Measurements from ENCODE around the gene CDH2. TPM values are rescaled to one million over a fixed set of nuclear protein-coding genes. Genes with fewer than 3 reads are reported as not detected.

The CDH2 gene
- total and polyA plus RNA-seq, 9 donors: 2.9 to 78.3 (median 11.2) TPM

- no peaks in the 10 kb centered on the region for H3K9me3 ChIP-seq
- 2 to 4% (median 2%) methylated on average over 32 to 53 of the region's 53 CpGs for WGBS, 3 donors
- H3K4me3 ChIP-seq: peak overlapping the region; percentile 39
- no peaks in the 10 kb centered on the region for H3K27me3 ChIP-seq
- H3K27ac ChIP-seq: no peak overlapping the region
- no peaks in the 10 kb centered on the region for H3K36me3 ChIP-seq
- peak in 3 of 5 donors; percentile 26 to 54 (median 41) for DNase-seq
- peaks cover 4% of the 10 kb centered on the region for H3K4me1 ChIP-seq (ENCODE audit: insufficient read depth)
- intact Hi-C loops (cut with DNase I): no loop called here
- no peak for TF ChIP-seq POLR2A (IDR thresholded peaks at IDR 0.05)
- TF ChIP-seq EP300 (IDR thresholded peaks at IDR 0.05): no peak
- TF ChIP-seq, protein P1, sequence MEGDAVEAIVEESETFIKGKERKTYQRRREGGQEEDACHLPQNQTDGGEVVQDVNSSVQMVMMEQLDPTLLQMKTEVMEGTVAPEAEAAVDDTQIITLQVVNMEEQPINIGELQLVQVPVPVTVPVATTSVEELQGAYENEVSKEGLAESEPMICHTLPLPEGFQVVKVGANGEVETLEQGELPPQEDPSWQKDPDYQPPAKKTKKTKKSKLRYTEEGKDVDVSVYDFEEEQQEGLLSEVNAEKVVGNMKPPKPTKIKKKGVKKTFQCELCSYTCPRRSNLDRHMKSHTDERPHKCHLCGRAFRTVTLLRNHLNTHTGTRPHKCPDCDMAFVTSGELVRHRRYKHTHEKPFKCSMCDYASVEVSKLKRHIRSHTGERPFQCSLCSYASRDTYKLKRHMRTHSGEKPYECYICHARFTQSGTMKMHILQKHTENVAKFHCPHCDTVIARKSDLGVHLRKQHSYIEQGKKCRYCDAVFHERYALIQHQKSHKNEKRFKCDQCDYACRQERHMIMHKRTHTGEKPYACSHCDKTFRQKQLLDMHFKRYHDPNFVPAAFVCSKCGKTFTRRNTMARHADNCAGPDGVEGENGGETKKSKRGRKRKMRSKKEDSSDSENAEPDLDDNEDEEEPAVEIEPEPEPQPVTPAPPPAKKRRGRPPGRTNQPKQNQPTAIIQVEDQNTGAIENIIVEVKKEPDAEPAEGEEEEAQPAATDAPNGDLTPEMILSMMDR (IDR thresholded peaks at IDR 0.05): no peak
These were observed 1.6 kb downstream of the CDH2 start for GRCh38 chr18:28175150-28175929.

DNA sequence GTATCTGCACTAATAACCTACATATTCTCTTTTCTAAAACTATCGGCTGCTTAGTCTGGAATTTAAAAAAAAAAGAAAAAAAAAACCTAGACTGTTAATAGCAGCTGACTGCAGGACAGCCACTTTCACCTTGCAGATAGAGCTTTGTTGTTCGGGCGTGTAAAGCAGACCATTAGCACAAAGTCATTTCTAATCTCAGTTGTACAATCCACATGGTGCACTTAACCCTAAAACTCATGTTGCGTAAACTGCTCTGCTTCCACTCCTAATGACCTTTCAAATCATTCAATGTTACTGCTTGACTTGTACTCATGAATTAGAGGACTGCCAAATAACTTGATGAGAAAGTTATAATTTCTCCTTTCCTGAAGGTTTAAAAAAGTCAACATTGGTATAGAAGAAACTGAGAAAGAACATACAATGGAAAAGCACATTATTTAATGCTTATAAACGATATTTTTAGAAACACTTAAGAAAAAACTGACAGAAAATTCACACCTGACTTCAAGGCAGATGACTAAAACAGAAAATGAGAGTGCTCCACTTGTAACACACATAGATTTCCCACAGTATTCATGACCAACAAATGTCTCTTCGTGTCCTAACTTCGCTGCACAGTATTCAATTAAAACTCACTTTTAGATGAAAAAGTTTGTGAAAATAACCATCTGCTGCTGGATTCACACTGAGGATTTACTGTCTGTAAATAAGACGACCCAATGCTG, 2.6 kb downstream of the CDH2 start:
- no peak overlapping the region for H3K27ac ChIP-seq
- no peaks in the 10 kb centered on the region for H3K27me3 ChIP-seq
- H3K4me3 ChIP-seq: no peak overlapping the region
- TF ChIP-seq, protein P1 (IDR thresholded peaks at IDR 0.05): no peak
- TF ChIP-seq EP300 (IDR thresholded peaks at IDR 0.05) (no peak), POLR2A (IDR thresholded peaks at IDR 0.05) (no peak)
- no peak for DNase-seq
- H3K9me3 ChIP-seq: no peaks in the 10 kb centered on the region
- WGBS, 3 donors: 84 to 89% (median 86%) methylated on average over 8 of the region's 8 CpGs
- H3K4me1 ChIP-seq (ENCODE audit: insufficient read depth): peaks cover 4% of the 10 kb centered on the region
- H3K36me3 ChIP-seq: no peaks in the 10 kb centered on the region
- intact Hi-C loops (cut with DNase I): no loop called here

DNA sequence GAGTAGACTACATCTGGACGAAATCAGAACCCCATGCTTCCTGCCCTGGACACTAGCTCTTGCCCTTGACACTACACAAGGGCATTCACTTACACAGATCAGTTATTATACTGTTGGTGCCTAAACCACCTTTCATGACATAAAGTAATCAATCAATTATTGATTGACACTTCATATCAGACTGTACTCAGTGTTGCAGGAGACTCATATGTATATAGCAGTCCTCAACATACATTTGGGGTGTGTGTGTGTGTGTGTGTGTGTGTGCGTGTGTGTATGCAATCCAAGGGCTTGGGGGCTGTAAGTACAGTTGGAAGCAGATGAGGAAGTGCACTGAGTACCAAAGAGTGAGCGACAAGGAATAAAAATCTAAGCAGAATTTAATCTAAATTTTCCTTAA, 5.1 kb downstream of the CDH2 start:
- TF ChIP-seq POLR2A (IDR thresholded peaks at IDR 0.05) (no peak), EP300 (IDR thresholded peaks at IDR 0.05) (no peak)
- TF ChIP-seq, protein P1 (IDR thresholded peaks at IDR 0.05): no peak
- no peak overlapping the region for H3K4me3 ChIP-seq
- 89 to 94% (median 90%) methylated on average over 3 of the region's 3 CpGs for WGBS, 3 donors
- H3K36me3 ChIP-seq: no peaks in the 10 kb centered on the region
- H3K4me1 ChIP-seq (ENCODE audit: insufficient read depth): peaks cover 4% of the 10 kb centered on the region
- H3K9me3 ChIP-seq: no peaks in the 10 kb centered on the region
- no peak for DNase-seq
- intact Hi-C loops (cut with DNase I): no loop called here
- H3K27ac ChIP-seq: no peak overlapping the region
- no peaks in the 10 kb centered on the region for H3K27me3 ChIP-seq

GRCh38 chr18:28168725-28169124, 8.2 kb downstream of the CDH2 start:
- DNase-seq: no peak
- Histone ChIP-seq H3K36me3 (no peaks in the 10 kb centered on the region), H3K27ac (no peak overlapping the region), H3K4me1 (ENCODE audit: insufficient read depth) (no peaks in the 10 kb centered on the region), H3K4me3 (no peak overlapping the region), H3K9me3 (no peaks in the 10 kb centered on the region), H3K27me3 (no peaks in the 10 kb centered on the region)
- no peak for TF ChIP-seq EP300 (IDR thresholded peaks at IDR 0.05)
- TF ChIP-seq POLR2A (IDR thresholded peaks at IDR 0.05): no peak
- TF ChIP-seq, protein P1 (IDR thresholded peaks at IDR 0.05): no peak
- intact Hi-C loops (cut with DNase I): no loop called here
- 13 to 35% (median 18%) methylated on average over 1 of the region's 1 CpG for WGBS, 3 donors

Measured in ovary (tissue), 9 donors.